Neural progenitor cell (in vitro differentiated cells): Measurements from ENCODE around the gene DEXI.

Source experiments
- CTCF ChIP-seq: fragments of 200-600 bp; sonication (generic); IDR thresholded peaks from 2 replicates; pipeline ENCODE4 v1.5.1; 2017; ENCODE audit warnings: antibody characterized with exemption, mild to moderate bottlenecking
- EZH2 ChIP-seq: fragments of 200-600 bp; sonication (generic); IDR thresholded peaks from 2 replicates; pipeline ENCODE4 v1.6.1; 2017; ENCODE audit warnings: antibody characterized with exemption, mild to moderate bottlenecking, moderate library complexity

- TF ChIP-seq CTCF (peak; percentile 94), EZH2 (no peak)
These were observed 22.0 kb upstream of the DEXI start for GRCh38 chr16:10964039-10964890.
